NCI-H1930 (cell line): Measurements from ENCODE around the gene SPOCK2.

Source experiments
- DNase-seq, 2 experiments: peaks; one replicate each; lab custom pipeline; 2025; lab: John Stamatoyannopoulos, UW

The SPOCK2 gene

GRCh38 chr10:72030762-72031543 lies 57.4 kb downstream of the SPOCK2 start:
- no peak for DNase-seq

DNA sequence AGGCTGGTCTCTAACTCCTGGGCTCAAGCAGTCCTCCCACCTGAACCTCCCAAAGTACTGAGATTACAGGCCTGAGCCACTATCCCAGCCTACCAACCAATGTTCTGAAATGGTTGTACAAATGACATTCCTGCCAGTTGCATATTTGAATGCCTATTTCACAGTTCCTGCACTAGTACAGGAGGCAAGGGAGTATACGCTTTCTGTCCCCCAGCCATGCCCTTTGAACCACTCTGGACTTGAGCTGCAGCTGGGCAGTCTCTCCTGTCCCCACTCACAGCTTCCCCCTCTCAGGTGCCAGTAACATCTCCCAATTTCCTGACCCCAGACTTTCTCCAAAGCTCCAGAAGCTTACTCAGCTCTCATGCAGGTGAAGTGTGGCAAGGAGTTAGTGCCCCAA lies 58.9 kb downstream of the SPOCK2 start:
- no peak for DNase-seq

DNA sequence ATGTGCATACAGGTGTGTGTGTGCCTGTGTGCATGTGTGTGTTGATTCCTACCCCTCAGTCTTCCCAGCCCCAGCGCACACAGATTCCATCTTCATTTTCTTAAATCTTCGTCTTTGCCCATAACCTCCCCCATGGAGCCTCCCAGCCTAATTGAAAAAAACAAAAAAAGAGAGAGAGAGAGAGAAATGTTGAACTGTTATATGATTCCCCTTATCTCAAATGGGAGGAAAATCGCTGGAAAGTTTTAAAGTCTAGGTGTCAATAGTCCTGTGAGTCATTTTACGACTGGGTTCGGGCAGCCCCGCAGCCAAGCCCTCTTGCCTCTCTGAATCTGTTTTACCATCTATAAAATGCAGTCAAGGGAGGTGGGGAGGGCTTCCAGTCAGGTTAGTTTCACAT lies 60.9 kb downstream of the SPOCK2 start:
- no peak for DNase-seq

DNA sequence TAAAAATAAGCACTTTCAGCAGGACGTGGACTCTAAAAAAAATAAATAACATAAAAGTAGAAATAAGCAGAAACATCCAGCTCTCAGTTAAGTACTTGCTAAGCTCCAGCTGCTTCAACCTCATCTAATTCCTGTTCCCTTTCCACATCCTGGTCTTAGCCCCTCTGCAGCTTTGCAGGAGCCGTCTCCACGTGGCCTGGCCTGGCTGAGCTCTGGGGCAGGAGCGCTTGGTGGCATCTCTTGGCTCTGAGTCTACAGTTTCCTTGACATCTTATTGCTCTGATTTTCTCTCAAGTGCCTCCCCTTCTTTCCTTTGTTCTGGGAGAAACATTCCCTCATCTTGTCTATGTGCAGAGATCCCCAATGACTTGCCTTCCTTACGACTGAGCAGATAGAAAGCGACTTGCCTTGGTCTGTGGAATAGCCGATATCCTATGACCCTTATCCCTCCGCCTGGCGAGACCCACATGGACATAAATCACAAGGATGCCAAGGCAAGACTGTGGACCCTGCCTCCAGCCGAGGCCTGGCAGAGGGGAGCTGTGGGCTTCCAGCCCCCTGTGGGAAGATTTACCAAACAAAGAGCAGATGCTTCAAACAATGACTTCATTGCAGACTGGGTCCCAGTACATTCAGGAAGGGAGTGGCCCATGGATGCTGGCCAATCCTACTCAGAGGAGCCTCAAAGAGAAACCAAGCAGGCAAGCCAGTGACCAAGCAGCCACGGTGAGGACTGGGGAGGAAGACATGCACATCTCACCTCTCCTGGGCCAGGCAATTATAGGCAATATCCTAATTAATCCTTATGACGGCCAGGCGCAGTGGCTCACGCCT lies 61.9 kb downstream of the SPOCK2 start:
- no peak for DNase-seq

DNA sequence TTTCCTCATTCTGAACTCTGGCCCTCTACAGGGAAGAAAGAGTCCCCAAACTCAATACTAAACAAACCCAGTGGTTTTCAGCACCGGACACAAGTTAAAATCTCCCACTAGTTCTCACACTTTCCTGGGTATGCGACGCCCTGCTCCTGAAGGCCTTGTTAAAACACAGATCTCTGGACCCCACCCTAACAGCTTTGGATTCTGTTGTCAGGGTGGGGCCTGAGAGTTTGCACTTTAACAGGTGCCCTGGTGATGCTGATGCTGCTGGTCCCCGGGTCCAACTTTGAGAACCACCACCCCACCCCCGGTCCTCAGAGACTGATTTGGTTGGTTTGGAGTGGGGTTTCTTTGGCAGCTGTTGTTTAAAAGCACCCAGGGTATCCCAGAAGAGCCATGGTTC lies 62.5 kb downstream of the SPOCK2 start:
- no peak for DNase-seq

- DNase-seq, result no peak
These were observed 63.0 kb downstream of the SPOCK2 start for GRCh38 chr10:72025400-72025799.

DNA sequence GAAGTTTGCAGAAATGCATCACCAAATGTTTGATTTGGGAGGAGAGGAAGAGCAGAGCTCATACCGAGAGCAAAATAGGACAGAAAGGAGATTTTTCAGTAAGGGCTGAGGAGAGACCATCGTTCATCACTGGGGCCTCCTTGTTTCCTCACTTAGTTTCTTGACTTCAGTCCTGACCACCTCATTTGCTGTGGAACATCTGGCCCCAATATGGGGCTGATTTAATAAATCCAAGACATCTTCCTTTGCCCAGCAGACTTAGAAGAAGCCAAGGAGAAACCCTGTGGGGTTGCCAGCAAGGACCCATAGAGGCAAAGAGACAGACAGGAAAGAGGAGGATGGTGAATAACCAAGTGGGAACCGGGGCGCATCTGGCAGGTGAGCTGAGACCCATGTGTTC lies 63.8 kb downstream of the SPOCK2 start:
- no peak for DNase-seq

DNA sequence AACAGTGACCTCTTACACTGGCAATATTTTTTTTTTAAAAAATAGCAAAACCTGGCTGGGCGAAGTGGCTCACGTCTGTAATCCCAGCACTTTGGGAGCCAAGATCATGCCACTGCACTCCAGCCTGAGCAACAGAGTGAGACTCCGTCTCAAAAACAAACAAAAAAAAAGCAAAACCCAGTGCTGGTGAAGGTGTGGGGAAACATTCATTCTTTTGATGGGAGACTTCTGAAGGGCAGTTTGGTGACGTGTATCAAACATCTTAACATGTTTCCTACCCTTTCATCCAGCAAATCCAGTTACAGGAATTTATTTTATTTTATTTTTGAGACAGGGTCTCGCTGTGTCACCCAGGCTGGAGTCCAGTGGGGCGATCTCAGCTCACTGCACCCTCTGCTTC lies 66.1 kb downstream of the SPOCK2 start:
- DNase-seq, result no peak

DNA sequence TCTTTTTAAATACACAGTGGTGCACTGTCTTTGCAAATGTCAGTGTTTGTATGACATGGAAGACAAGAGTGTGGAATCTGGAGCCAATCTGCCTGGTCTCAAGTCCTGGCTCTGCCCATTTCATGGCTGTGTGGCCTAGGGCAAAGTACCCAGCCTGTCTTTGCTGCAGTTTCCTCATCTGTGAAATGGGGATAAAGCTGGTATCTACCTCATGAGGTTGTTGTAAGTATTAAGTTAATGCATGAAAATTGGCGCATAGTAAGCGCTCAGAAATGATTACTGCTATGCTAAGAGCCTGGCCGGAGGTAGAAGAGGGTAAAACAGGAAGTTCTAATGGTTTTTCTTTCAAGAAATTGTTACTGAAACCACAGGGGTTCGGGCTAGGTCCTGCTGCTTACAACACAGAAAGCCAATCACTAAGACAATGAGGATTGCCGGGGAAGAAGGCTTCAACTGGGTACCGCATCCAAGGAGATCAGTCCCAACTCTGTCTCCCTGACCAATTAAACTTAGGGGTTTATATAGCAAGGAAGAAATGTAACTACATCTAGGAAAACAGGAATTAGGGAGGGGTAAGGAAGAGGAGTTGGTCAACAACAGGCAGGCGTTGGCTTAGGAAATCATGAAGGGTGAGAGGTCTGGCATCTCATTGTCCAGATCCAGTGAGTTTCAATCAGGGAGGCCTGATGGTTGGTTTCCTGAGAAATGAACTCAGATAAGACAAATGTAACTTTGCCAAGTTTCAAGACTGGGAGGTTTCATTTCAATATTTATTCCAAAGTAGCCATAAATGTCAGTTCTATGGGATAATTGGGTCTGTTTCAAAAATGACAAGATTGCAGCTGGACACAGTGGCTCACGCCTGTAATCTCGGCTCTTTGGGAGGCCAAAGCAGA lies 67.2 kb downstream of the SPOCK2 start:
- no peak for DNase-seq

DNA sequence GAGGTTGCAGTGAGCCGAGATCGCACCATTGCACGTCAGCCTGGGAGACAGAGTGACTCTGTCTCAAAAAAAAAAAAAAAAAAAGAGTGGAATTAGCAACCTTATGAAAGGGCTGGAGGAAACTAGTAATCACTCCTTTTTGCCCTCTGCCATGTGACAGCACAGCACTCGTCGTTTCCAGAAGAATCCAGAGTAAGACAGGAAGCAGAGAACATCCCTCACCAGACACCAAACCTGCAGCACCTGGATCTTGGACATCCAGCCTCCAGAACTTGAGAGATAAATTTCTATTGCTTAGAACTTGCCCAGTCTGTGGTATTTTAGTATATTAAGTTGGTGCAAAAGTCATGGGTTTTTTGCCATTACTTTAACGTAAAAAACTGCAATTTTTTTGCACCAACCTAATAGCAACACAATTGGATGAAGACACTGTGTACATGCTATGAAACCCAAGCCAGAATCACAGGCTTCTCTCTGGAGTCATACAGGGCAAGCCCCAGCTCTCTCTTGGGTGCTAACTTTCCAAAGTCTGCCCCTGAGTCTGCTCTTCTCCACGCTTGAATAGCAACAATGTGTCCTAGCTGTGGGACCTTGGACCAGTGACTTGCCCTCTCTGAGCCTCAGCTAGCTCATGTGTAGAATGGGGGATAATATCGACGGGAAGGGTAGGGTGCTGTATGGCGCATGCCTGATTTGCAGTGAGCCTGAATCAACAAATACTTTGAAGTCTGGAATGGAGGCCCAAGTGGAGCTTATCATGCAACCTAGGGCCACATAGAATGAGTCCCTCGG lies 69.1 kb downstream of the SPOCK2 start:
- no peak for DNase-seq

DNA sequence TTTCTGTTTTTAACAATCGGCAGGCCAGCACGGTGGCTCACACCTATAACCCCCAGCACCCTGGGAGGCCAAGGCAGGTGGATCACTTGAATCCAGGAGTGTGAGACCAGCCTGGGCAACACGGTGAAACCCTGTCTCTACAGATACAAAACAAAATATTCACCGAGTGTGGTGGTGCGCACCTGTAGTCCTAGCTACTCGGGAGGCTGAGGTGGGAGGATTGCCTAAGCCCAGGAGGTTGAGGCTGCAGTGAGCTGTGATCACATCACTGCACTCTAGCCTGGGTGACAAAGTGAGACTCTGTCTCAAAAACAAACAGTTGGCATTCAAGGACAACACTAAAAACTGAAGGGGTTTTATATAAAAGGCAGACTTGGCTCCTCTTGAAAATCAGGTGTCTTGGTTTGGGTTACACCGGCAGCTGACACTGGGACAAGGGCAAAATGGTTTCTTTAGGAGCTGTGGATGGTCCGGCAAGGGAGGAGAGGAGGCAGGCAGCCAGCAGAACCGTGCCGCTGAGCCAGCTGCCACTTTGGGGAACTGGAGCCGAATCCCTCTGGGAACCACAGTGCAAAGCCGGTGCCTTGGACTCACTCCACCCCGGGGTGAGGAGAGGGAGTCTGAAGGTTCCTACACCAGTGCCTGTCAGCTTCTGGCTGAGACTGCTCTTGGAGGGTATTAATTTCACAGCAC lies 71.6 kb downstream of the SPOCK2 start:
- DNase-seq, result no peak

- DNase-seq, result no peak
These were observed 72.5 kb downstream of the SPOCK2 start for GRCh38 chr10:72015841-72016240.

DNA sequence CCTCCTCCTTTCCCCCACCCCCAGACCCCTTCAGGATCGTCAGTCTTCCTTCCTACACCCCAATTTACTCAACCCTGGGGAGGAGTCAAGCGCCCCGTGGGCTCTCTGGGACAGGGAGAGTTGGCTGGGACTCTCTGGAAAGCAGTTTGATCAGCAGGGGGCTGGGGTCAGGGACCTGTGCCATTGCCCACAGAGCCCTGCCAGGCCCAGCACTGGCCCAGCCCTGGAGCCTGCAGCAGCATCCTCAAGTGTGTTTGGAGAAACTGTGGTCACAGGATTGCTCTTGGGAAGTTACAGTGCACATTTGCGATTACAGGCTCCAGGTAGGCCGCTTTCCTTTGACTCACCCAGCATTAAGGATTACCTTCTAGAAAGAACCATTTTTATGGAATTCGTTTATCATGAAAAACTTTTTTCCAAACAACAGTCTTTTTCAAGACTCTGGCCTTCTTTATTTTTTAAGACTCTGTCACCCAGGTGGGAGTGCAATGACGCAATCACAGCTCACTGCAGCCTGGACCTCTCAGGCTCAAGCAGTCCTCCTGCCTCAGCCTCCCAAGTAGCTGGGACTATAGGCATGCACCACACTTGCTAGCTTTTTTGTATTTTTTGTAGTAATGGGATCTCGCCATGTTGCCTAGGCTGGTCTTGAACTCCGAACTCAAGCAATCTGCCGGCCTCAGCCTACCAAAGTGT lies 73.4 kb downstream of the SPOCK2 start:
- DNase-seq, result no peak

DNA sequence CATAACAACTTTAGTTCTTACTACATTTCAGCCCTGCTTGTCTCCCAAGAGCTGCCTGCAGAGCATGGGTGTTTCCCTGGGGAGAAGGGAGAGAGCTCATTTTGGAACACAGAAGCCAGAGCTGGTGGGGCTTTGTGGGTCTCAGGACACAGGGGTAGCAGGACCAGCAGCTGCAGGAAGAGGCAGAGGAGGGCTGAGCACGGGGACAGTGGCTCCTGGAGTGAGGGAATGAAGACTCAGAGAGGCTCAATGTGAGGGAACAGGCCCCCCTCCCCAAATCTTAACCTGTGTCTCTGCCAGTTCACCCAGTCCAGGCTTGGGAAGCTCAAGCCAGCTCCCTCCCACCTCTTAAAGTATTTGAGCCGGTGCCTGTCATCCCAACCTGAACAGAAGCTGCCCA lies 74.2 kb downstream of the SPOCK2 start:
- DNase-seq, result no peak

GRCh38 chr10:72013202-72013945 lies 75.0 kb downstream of the SPOCK2 start:
- DNase-seq, result no peak

- DNase-seq, result no peak
These were observed 75.6 kb downstream of the SPOCK2 start for GRCh38 chr10:72012796-72013195.

- DNase-seq, result no peak
These were observed 76.3 kb downstream of the SPOCK2 start for GRCh38 chr10:72011976-72012512.

- no peak for DNase-seq
These were observed 76.9 kb downstream of the SPOCK2 start for GRCh38 chr10:72011468-72011867.

DNA sequence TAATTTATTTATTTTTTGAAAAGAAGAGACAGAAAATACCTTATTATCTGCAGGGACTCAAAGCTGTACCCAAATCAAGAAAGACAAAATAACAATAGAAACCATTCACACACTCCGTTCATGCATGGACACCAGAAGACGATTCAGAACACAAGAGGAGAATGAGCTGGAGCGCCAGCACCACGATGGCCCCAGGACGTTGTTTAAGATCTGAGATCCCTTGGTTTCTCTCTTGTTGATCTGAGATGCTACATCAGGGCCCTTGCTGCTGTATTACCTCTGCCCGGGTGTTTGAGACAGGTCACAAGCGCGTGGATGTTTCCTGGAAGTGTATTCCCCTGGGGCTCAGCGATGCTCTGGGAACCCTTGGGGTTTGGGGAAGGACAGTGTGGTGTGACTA lies 77.3 kb downstream of the SPOCK2 start:
- DNase-seq, result no peak
